ENCODE results near the gene PTPRH.

The PTPRH gene

GRCh38 chr19:55241935-55242464 is 32.7 kb upstream of the PTPRH start:
- TF ChIP-seq CTCF (conservative IDR thresholded peaks at IDR 0.05; ENCODE audit: low read length), result no peak
- no peak overlapping the region for H3K4me3 ChIP-seq (ENCODE audit: low read length)
- no peak for DNase-seq (ENCODE audit: low read depth)

- H3K4me3 ChIP-seq (ENCODE audit: low read length), result no peak overlapping the region
- TF ChIP-seq CTCF (conservative IDR thresholded peaks at IDR 0.05; ENCODE audit: low read length), result no peak
- no peak for DNase-seq (ENCODE audit: low read depth)
Observed at GRCh38 chr19:55241143-55241934, 32.0 kb upstream of the PTPRH start.

- no peak for DNase-seq (ENCODE audit: low read depth)
- no peak for TF ChIP-seq CTCF (conservative IDR thresholded peaks at IDR 0.05; ENCODE audit: low read length)
- no peak overlapping the region for H3K4me3 ChIP-seq (ENCODE audit: low read length)
Observed at GRCh38 chr19:55240713-55241020, 31.4 kb upstream of the PTPRH start.

GRCh38 chr19:55239004-55239403 is 29.7 kb upstream of the PTPRH start:
- H3K4me3 ChIP-seq (ENCODE audit: low read length), result no peak overlapping the region
- no peak for TF ChIP-seq CTCF (conservative IDR thresholded peaks at IDR 0.05; ENCODE audit: low read length)
- DNase-seq (ENCODE audit: low read depth), result no peak

- no peak for DNase-seq (ENCODE audit: low read depth)
- no peak overlapping the region for H3K4me3 ChIP-seq (ENCODE audit: low read length)
- TF ChIP-seq CTCF (conservative IDR thresholded peaks at IDR 0.05; ENCODE audit: low read length), result no peak
Observed at GRCh38 chr19:55238030-55238429, 28.7 kb upstream of the PTPRH start.

- TF ChIP-seq CTCF (conservative IDR thresholded peaks at IDR 0.05; ENCODE audit: low read length), result no peak
- no peak for DNase-seq (ENCODE audit: low read depth)
- H3K4me3 ChIP-seq (ENCODE audit: low read length), result no peak overlapping the region
Observed at GRCh38 chr19:55232986-55233385, 23.7 kb upstream of the PTPRH start.

GRCh38 chr19:55232286-55232602 is 22.9 kb upstream of the PTPRH start:
- no peak for DNase-seq (ENCODE audit: low read depth)
- no peak overlapping the region for H3K4me3 ChIP-seq (ENCODE audit: low read length)
- TF ChIP-seq CTCF (conservative IDR thresholded peaks at IDR 0.05; ENCODE audit: low read length), result no peak

Measured in AG10803 (cell line).